ENCODE measurements around the gene ARMC5. TPM values are rescaled to one million over a fixed set of nuclear protein-coding genes. Genes with fewer than 3 reads are reported as not detected.
A peak's percentile ranks its signal among the peaks of the same experiment; 100 is the strongest.

Gene ARMC5
- total RNA-seq, 1 experiment from 2014 or later, result 11.8 TPM

DNA sequence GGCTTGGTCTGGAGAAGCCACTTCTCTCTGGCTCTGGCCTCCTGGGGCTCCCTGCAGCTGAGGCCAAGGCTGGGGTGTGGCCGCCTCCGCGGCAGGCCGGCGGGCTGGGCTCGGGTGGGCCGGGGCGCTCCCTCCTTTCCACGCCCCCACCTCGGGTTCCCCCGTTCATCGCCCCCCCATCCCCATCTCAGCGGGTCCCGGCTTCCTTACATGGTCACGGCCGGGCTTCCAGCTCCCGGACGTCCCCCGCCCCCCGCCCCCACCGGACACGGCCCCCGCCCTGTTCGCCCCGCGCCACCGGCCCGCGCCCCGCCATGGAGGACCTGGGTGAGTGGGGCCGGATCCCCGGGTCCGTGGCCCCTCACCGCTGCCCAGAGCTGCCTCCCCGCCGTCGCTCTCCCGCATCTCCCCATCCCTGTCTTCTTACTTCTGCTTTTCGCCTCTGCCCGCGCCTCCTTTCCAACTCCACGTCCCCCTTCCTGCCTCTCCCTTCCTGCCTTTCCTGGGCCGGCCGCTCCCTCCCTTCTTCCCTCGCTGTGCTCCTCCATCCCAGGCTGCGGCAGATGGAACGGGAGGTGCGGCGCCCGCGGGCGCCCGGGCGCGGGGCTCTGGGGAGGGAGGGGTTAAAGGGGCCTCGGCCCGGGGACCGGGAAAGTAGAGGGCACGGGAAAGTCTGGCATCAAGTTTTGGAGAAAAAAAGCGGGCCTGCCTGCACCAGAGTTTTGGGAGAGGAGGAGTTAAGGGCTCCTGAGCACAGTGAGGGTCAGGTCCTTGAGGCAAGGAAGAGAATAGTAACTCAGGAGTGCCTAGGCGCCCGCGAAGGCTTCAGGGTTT lies 12.8 kb downstream of the ARMC5 start, which contains the start of gene TGFB1I1:
TSS of gene TGFB1I1 (plus strand) at position 278 of the 834 bp plus-strand sequence. CDS start at position 315, 37 bp downstream.
- Histone ChIP-seq H3K9me3 (ENCODE audit: control insufficient read depth in 1 of 2, insufficient read depth in 1 of 2, low read depth in 1 of 2, low read length in 2 of 2) (no peaks in the 10 kb centered on the region), H3K36me3 (ENCODE audit: control insufficient read depth in 1 of 2, insufficient read depth in 2 of 2, low read length in 2 of 2) (no peaks in the 10 kb centered on the region), H3K4me2 (ENCODE audit: low read length) (peak within 1 kb of the TSS; percentile 98), H3K4me3 (replicated peaks in 1 of 2; ENCODE audit: low read depth in 1 of 2, low read length in 2 of 2) (peak within 1 kb of the TSS; percentile 66 to 72), H3K27ac (ENCODE audit: low read depth, low read length) (peak within 1 kb of the TSS; percentile 78), H3K9ac (ENCODE audit: low read length) (peak within 1 kb of the TSS; percentile 71), H3K27me3 (ENCODE audit: insufficient read depth, low read length) (no peaks in the 10 kb centered on the region), H3K4me1 (ENCODE audit: control insufficient read depth in 1 of 2, insufficient read depth in 2 of 2, low read length in 2 of 2) (peaks cover 9 to 28% of the 10 kb centered on the region in 2 experiments), H3K79me2 (ENCODE audit: insufficient read depth, low read length) (no peaks in the 10 kb centered on the region), H4K20me1 (ENCODE audit: insufficient read depth) (no peaks in the 10 kb centered on the region), H3K9me2 (ENCODE audit: insufficient read depth) (no peaks in the 10 kb centered on the region), H2AFZ (ENCODE audit: low read depth, low read length, poor library complexity, severe bottlenecking) (peak within 1 kb of the TSS; percentile 94)
- DNase-seq (ENCODE audit: low read depth, low spot score) (no peak), ATAC-seq (peak; percentile 41)
- CTCF ChIA-PET, result interaction anchor here (1.0 kb wide), 4 partner anchors 12 to 238 kb away, joined by 3 to 32 read pairs (median 8); partner anchors contain the start of gene ARMC5
- TF ChIP-seq, protein P1, sequence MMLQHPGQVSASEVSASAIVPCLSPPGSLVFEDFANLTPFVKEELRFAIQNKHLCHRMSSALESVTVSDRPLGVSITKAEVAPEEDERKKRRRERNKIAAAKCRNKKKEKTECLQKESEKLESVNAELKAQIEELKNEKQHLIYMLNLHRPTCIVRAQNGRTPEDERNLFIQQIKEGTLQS (IDR thresholded peaks at IDR 0.05), result no peak
- TF ChIP-seq, protein P2, sequence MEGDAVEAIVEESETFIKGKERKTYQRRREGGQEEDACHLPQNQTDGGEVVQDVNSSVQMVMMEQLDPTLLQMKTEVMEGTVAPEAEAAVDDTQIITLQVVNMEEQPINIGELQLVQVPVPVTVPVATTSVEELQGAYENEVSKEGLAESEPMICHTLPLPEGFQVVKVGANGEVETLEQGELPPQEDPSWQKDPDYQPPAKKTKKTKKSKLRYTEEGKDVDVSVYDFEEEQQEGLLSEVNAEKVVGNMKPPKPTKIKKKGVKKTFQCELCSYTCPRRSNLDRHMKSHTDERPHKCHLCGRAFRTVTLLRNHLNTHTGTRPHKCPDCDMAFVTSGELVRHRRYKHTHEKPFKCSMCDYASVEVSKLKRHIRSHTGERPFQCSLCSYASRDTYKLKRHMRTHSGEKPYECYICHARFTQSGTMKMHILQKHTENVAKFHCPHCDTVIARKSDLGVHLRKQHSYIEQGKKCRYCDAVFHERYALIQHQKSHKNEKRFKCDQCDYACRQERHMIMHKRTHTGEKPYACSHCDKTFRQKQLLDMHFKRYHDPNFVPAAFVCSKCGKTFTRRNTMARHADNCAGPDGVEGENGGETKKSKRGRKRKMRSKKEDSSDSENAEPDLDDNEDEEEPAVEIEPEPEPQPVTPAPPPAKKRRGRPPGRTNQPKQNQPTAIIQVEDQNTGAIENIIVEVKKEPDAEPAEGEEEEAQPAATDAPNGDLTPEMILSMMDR (IDR thresholded peaks at IDR 0.05 in 2 of 3, conservative IDR thresholded peaks at IDR 0.05 in 1 of 3; ENCODE audit: borderline replicate concordance in 1 of 3, insufficient read depth in 1 of 3, low read depth in 2 of 3, low read length in 2 of 3), result no peak
- TF ChIP-seq RAD21 (IDR thresholded peaks at IDR 0.05; ENCODE audit: low read depth) (no peak), ZNF274 (IDR thresholded peaks at IDR 0.05; ENCODE audit: low read depth, low read length) (no peak), FOSL1 (IDR thresholded peaks at IDR 0.05; ENCODE audit: low read depth) (no peak), TCF7L2 (IDR thresholded peaks at IDR 0.05; ENCODE audit: borderline replicate concordance, extremely low read depth, insufficient read depth, insufficient read length) (no peak), SIN3A (IDR thresholded peaks at IDR 0.05; ENCODE audit: low read depth) (no peak), YY1 (IDR thresholded peaks at IDR 0.05; ENCODE audit: extremely low read depth, insufficient replicate concordance, low read depth, low read length) (no peak), POLR2AphosphoS5 (IDR thresholded peaks at IDR 0.05; ENCODE audit: low read depth, low read length) (no peak; the same call in 1 of the 2 replicates), SP1 (IDR thresholded peaks at IDR 0.05; ENCODE audit: low read depth) (no peak), CEBPB (IDR thresholded peaks at IDR 0.05; ENCODE audit: low read depth) (no peak), EGR1 (IDR thresholded peaks at IDR 0.05; ENCODE audit: low read depth) (no peak), ZFX (IDR thresholded peaks at IDR 0.05) (no peak), POLR2A (IDR thresholded peaks at IDR 0.05; ENCODE audit: borderline replicate concordance, extremely low read depth, insufficient read depth, insufficient read length) (no peak)
- no TSS peak for BruUV-seq (replicated peaks)
- intact Hi-C loops (cut with micrococcal nuclease), result loop anchor here (5.0 kb wide), 1 partner anchor 225 kb away; no protein-coding TSS in a partner anchor
- POLR2A ChIA-PET, result interaction anchor here (1.0 to 1.2 kb wide), 2 partner anchors 13 to 16 kb away, joined by 3 to 4 read pairs; partner anchors contain the start of gene ARMC5
- RAD21 ChIA-PET (ENCODE audit: low non-redundant PET in 1 of 2, low total read pairs in 2 of 2, uncharacterized antibody in 2 of 2, unreplicated experiment in 2 of 2), result interaction anchor here in 1 of 2 experiments (0.6 kb wide), 1 partner anchor 235 kb away, joined by 3 read pairs; no protein-coding TSS in a partner anchor

Measured in HCT116 (cell line).